Hepatocyte (in vitro differentiated cells): ENCODE results near the gene BORCS5. TPM values are rescaled to one million over a fixed set of nuclear protein-coding genes. Genes with fewer than 3 reads are reported as not detected.
"Not testable (repeated sequence)": the region's sequence is repeated elsewhere in the genome, so short reads cannot be mapped to it uniquely, and the experiment has no call there.

Experiments
- DNase-seq: peaks from one replicate; pipeline ENCODE4 v3.0.0-alpha.2; 2016; ENCODE audit warnings: low spot score
- H2AFZ ChIP-seq: fragments of 200-600 bp; sonication (generic); 2 replicates; pipeline ENCODE4 v1.6.0; 2016; ENCODE audit warnings: antibody characterized with exemption, mild to moderate bottlenecking
- H3K27ac ChIP-seq: fragments of 200-600 bp; sonication (generic); 2 replicates; pipeline ENCODE4 v1.5.1; 2016; ENCODE audit warnings: mild to moderate bottlenecking
- H3K27me3 ChIP-seq: fragments of 200-600 bp; sonication (generic); 2 replicates; pipeline ENCODE4 v1.6.1; 2016
- H3K36me3 ChIP-seq: fragments of 200-600 bp; sonication (generic); replicated peaks from 2 replicates; pipeline ENCODE4 v1.5.1; 2016; ENCODE audit warnings: low read depth; ENCODE audit not compliant: insufficient read depth
- H3K4me1 ChIP-seq: fragments of 200-600 bp; sonication (generic); 2 replicates; pipeline ENCODE4 v1.5.1; 2016; ENCODE audit warnings: mild to moderate bottlenecking, moderate library complexity; ENCODE audit not compliant: insufficient read depth
- H3K4me2 ChIP-seq: fragments of 200-600 bp; sonication (generic); 2 replicates; pipeline ENCODE4 v1.6.0; 2016
- H3K4me3 ChIP-seq: fragments of 200-600 bp; sonication (generic); 2 replicates; pipeline ENCODE4 v1.5.1; 2016; ENCODE audit warnings: mild to moderate bottlenecking
- H3K79me2 ChIP-seq: fragments of 200-600 bp; sonication (generic); 2 replicates; pipeline ENCODE4 v1.6.0; 2017; ENCODE audit warnings: mild to moderate bottlenecking
- H3K9me2 ChIP-seq: fragments of 200-600 bp; sonication (generic); replicated peaks from 2 replicates; pipeline ENCODE4 v1.6.0; 2017; ENCODE audit warnings: mild to moderate bottlenecking; ENCODE audit not compliant: insufficient read depth
- H3K9me3 ChIP-seq: fragments of 200-600 bp; sonication (generic); 2 replicates; pipeline ENCODE4 v1.5.1; 2016; ENCODE audit warnings: low read depth, mild to moderate bottlenecking
- H4K20me1 ChIP-seq: fragments of 200-600 bp; sonication (generic); 2 replicates; pipeline ENCODE4 v1.6.0; 2016; ENCODE audit warnings: mild to moderate bottlenecking; ENCODE audit not compliant: insufficient read depth, poor library complexity, severe bottlenecking
- EZH2 ChIP-seq: fragments of 200-600 bp; sonication (generic); IDR thresholded peaks from 2 replicates; pipeline ENCODE4 v1.6.1; 2016; ENCODE audit warnings: antibody characterized with exemption, mild to moderate bottlenecking, borderline replicate concordance
- EZH2phosphoT487 ChIP-seq: fragments of 200-600 bp; sonication (generic); IDR thresholded peaks from one replicate; pipeline ENCODE4 v1.6.1; 2018; ENCODE audit warnings: antibody characterized with exemption, mild to moderate bottlenecking, low read depth, moderate library complexity; ENCODE audit not compliant: unreplicated experiment, severe bottlenecking
- WGBS: methylation state at CpG from one replicate; pipeline ENCODE4 v1.1.6; 2016; ENCODE audit warnings: low lambda C conversion rate; ENCODE audit errors: missing lambda C conversion rate; 5-methylcytosine and 5-hydroxymethylcytosine counted together
- polyA plus RNA-seq: library from polyadenylated mRNA; unstranded; fragments of >200 nt; fragmentation: Nextera tagmentation; extraction: Ambion mirVana; gene quantifications from 2 replicates; pipeline ENCODE4 v1.2.1, GENCODE V29; 2016
- total RNA-seq: library from RNA; depleted of rRNA; stranded (reverse); fragments of >200 nt; gene quantifications from 2 replicates; pipeline ENCODE4 v1.2.3, GENCODE V29; 2014
- TF ChIP-seq, protein P1 (sequence below): fragments of 200-600 bp; sonication (generic); IDR thresholded peaks from 2 replicates; pipeline ENCODE4 v1.5.1; 2016; ENCODE audit warnings: antibody characterized with exemption, mild to moderate bottlenecking; ENCODE audit not compliant: poor library complexity

Gene BORCS5
- total and polyA plus RNA-seq, 2 experiments from 2014 or later, result 6.6 to 11.2 TPM

DNA sequence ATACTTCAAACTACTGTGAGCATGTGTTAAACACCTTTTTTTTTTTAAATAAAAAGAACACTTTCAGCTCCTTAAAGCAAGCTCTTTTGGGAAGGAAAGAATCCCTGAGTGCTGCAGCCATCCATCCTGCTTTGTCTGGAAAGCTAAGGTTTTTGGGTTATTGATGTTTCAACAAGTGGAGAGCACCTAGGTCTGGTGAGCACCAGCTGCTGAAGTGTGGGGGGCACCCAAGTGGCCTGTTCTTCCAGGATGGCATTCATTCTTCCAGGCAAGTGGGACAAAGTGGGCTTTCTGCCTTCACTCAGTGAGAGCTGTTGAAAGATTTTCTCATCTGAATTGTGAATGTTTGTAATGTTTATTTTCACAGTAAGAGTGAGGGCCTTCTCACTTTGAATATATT lies 49.9 kb downstream of the BORCS5 start:
- Histone ChIP-seq H3K27me3 (no peaks in the 10 kb centered on the region), H4K20me1 (no peaks in the 10 kb centered on the region), H3K36me3 (no peaks in the 10 kb centered on the region), H3K4me1 (peaks cover 27% of the 10 kb centered on the region), H3K4me3 (no peak overlapping the region), H3K27ac (peak overlapping the region; percentile 92), H3K9me3 (no peaks in the 10 kb centered on the region), H3K9me2 (no peaks in the 10 kb centered on the region), H2AFZ (no peak overlapping the region), H3K4me2 (no peak overlapping the region), H3K79me2 (peaks cover 7% of the 10 kb centered on the region)
- TF ChIP-seq EZH2 (no peak), EZH2phosphoT487 (no peak)
- TF ChIP-seq, protein P1, sequence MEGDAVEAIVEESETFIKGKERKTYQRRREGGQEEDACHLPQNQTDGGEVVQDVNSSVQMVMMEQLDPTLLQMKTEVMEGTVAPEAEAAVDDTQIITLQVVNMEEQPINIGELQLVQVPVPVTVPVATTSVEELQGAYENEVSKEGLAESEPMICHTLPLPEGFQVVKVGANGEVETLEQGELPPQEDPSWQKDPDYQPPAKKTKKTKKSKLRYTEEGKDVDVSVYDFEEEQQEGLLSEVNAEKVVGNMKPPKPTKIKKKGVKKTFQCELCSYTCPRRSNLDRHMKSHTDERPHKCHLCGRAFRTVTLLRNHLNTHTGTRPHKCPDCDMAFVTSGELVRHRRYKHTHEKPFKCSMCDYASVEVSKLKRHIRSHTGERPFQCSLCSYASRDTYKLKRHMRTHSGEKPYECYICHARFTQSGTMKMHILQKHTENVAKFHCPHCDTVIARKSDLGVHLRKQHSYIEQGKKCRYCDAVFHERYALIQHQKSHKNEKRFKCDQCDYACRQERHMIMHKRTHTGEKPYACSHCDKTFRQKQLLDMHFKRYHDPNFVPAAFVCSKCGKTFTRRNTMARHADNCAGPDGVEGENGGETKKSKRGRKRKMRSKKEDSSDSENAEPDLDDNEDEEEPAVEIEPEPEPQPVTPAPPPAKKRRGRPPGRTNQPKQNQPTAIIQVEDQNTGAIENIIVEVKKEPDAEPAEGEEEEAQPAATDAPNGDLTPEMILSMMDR, result no peak
- DNase-seq, result no peak

DNA sequence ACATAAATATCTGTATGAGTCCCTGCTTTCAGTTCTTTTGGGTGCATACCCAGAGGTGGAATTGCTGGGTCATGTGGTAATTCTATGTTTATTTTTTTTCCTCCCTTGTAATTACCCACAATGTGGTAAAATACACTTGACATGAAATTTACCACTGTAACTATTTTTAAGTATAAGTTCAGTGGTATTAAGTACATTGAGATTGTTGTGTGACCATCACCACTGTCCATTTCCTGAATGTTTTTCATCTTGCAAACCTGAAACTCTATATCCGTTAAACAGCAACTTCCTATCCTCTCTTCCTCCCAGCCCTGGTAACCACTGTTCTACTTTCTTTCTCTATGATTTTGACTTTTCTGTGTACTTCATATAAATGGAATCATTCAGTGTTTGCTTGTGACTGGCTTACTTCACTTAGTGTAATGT lies 51.4 kb downstream of the BORCS5 start:
- no peak overlapping the region for H3K27ac ChIP-seq
- H3K79me2 ChIP-seq, result peaks cover 10% of the 10 kb centered on the region
- peaks cover 27% of the 10 kb centered on the region for H3K4me1 ChIP-seq
- no peaks in the 10 kb centered on the region for H4K20me1 ChIP-seq
- DNase-seq, result no peak
- 92% methylated on average over 1 of the region's 1 CpG for WGBS
- H3K9me2 ChIP-seq, result no peaks in the 10 kb centered on the region
- H3K36me3 ChIP-seq, result no peaks in the 10 kb centered on the region
- no peak overlapping the region for H2AFZ ChIP-seq
- no peak overlapping the region for H3K4me2 ChIP-seq
- H3K4me3 ChIP-seq, result no peak overlapping the region
- no peaks in the 10 kb centered on the region for H3K9me3 ChIP-seq
- TF ChIP-seq, protein P1, result no peak
- no peak for TF ChIP-seq EZH2phosphoT487
- no peak for TF ChIP-seq EZH2
- H3K27me3 ChIP-seq, result no peaks in the 10 kb centered on the region

DNA sequence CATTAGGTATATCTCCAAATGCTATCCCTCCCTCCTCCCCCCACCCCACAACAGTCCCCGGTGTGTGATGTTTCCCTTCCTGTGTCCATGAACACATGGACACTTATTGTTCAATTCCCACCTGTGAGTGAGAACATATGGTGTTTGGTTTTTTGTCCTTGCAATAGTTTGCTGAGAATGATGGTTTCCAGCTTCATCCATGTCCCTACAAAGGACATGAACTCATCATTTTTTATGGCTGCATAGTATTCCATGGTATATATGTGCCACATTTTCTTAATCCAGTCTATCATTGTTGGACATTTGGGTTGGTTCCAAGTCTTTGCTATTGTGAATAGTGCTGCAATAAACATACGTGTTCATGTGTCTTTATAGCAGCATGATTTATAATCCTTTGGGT lies 52.5 kb downstream of the BORCS5 start:
- not testable (repeated sequence) for H3K27ac ChIP-seq, H3K4me2 ChIP-seq, H3K9me3 ChIP-seq, H3K36me3 ChIP-seq, H4K20me1 ChIP-seq, H2AFZ ChIP-seq, H3K4me3 ChIP-seq, H3K27me3 ChIP-seq, H3K9me2 ChIP-seq, DNase-seq
- 92% methylated on average over 2 of the region's 2 CpGs for WGBS
- peaks cover 10% of the 10 kb centered on the region for H3K79me2 ChIP-seq
- peaks cover 23% of the 10 kb centered on the region for H3K4me1 ChIP-seq

DNA sequence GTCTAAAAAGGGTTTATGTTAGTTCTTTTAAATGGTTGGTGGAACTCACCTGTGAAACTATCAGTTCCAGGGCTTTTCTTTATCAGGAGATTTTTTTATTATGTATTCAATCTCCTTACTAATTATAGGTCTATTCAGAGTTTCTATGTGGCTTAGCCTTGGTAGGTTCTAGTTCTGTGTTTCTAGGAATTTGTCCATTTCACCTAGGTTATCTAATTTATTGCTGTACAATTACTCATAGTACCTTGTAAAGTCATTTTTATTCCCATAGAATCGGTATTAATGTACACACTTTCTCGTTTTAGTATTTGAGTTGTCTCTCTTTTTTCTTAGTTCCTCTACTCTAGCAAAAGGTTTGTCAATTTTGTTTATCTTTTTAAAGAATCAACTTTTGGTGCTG lies 59.0 kb downstream of the BORCS5 start:
- no peak overlapping the region for H3K4me2 ChIP-seq

DNA sequence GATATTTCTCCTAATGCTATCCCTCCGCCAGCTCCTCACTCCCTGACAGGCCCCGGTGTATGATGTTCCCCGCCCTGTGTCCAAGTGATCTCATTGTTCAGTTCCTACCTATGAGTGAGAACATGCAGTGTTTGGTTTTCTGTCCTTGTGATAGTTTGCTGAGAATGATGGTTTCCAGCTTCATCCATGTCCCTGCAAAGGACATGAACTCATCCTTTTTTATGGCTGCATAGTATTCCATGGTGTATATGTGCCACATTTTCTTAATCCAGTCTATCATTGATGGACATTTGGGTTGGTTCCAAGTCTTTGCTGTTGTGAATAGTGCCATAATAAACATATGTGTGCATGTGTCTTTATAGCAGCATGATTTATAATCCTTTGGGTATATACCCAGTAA lies 62.3 kb downstream of the BORCS5 start:
- not testable (repeated sequence) for H3K36me3 ChIP-seq, H3K27me3 ChIP-seq, H4K20me1 ChIP-seq, H3K4me1 ChIP-seq, H3K4me2 ChIP-seq, H2AFZ ChIP-seq, H3K4me3 ChIP-seq, H3K27ac ChIP-seq, H3K9me2 ChIP-seq, DNase-seq
- Histone ChIP-seq H3K79me2 (peaks cover 11% of the 10 kb centered on the region), H3K9me3 (peaks cover 15% of the 10 kb centered on the region)
- WGBS, result 100% methylated on average over 3 of the region's 3 CpGs

More for the DNA sequence above, 59.0 kb downstream of the BORCS5 start:
- H3K9me3 ChIP-seq, result no peaks in the 10 kb centered on the region
- H2AFZ ChIP-seq, result no peak overlapping the region
- H3K36me3 ChIP-seq, result no peaks in the 10 kb centered on the region
- peaks cover 13% of the 10 kb centered on the region for H3K79me2 ChIP-seq
- no peaks in the 10 kb centered on the region for H3K27me3 ChIP-seq
- 57% methylated on average over 2 of the region's 2 CpGs for WGBS
- H3K27ac ChIP-seq, result no peak overlapping the region
- no peaks in the 10 kb centered on the region for H3K9me2 ChIP-seq
- no peak for TF ChIP-seq EZH2phosphoT487
- TF ChIP-seq, protein P1, result no peak
- TF ChIP-seq EZH2, result no peak
- H3K4me1 ChIP-seq, result no peaks in the 10 kb centered on the region
- H4K20me1 ChIP-seq, result no peaks in the 10 kb centered on the region
- DNase-seq, result no peak
- H3K4me3 ChIP-seq, result no peak overlapping the region
